Thyroid gland (tissue), 4 donors: ENCODE data around the gene OR1F1.

Experiments
- POLR2A ChIP-seq, 2 donors: fragments of 450-650 bp; IDR thresholded peaks; one replicate each; pipeline ENCODE4 v1.6.1; 2017; ENCODE audit warnings: antibody characterized with exemption in 2 of 2, mild to moderate bottlenecking in 2 of 2, moderate library complexity in 1 of 2
- TF ChIP-seq, protein P1 (sequence below), 6 experiments: fragments of 200-600 bp in 3 of 6; fragments of 450-650 bp in 3 of 6; sonication (generic) in 3 of 6; IDR thresholded peaks; one replicate each; pipeline ENCODE4 v1.5.1; 2016 to 2019; ENCODE audit warnings: antibody characterized with exemption in 6 of 6, mild to moderate bottlenecking in 2 of 6, inconsistent platforms in 1 of 6, moderate library complexity in 1 of 6

DNA sequence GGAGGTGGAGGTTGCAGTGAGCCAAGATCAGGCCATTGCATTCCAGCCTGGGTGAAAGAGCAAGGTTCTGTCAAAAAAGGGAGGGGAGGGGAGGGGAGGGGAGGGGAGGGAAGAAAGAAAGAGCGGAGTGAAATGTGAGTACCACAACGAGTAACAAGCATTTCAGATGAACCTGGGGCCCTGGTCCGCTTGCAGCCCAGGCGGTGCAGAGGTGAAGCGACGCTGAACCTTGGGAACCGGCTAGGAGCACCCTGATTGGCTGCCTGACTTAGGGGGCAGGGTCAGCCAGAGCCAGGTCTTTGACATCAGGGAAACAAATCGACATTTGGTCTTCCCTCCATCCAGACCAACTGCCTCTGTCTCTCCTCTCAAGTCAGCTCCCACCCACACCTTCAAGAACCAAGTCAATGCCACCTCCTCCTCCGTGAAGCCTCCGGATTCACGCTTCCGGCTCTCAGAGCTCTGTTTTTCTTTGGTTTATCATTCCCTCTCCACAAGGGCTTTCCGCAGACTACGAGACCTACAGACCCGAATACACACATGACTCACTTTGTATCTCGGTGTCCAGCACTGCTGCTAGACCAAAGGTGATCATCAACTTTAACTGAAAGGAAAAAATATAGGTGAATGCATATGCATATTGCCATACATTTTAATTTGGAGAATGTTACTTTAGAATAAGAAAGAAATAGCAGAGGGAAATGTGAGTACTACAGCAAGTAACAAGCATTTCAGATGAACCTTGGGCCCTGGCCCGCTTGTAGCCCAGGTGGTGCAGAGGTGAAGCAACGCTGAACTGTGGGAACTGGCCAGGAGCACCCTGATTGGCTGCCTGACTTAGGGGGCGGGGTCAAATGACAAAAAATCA lies 19.3 kb downstream of the OR1F1 start:
- no peak for TF ChIP-seq POLR2A (IDR thresholded peaks at IDR 0.05)
- TF ChIP-seq, protein P1, sequence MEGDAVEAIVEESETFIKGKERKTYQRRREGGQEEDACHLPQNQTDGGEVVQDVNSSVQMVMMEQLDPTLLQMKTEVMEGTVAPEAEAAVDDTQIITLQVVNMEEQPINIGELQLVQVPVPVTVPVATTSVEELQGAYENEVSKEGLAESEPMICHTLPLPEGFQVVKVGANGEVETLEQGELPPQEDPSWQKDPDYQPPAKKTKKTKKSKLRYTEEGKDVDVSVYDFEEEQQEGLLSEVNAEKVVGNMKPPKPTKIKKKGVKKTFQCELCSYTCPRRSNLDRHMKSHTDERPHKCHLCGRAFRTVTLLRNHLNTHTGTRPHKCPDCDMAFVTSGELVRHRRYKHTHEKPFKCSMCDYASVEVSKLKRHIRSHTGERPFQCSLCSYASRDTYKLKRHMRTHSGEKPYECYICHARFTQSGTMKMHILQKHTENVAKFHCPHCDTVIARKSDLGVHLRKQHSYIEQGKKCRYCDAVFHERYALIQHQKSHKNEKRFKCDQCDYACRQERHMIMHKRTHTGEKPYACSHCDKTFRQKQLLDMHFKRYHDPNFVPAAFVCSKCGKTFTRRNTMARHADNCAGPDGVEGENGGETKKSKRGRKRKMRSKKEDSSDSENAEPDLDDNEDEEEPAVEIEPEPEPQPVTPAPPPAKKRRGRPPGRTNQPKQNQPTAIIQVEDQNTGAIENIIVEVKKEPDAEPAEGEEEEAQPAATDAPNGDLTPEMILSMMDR (IDR thresholded peaks at IDR 0.05) = no peak
